SKM-1 treated with dmso at 0.1 percent for 144 hours (cell line): ENCODE data around the gene SLC41A1.
"Not testable (repeated sequence)": the region's sequence is repeated elsewhere in the genome, so short reads cannot be mapped to it uniquely, and the experiment has no call there.

Experiments used
- DNase-seq: peaks from one replicate; lab custom pipeline; 2025; ENCODE audit not compliant: unreplicated experiment; lab: John Stamatoyannopoulos, UW

Gene SLC41A1

DNA sequence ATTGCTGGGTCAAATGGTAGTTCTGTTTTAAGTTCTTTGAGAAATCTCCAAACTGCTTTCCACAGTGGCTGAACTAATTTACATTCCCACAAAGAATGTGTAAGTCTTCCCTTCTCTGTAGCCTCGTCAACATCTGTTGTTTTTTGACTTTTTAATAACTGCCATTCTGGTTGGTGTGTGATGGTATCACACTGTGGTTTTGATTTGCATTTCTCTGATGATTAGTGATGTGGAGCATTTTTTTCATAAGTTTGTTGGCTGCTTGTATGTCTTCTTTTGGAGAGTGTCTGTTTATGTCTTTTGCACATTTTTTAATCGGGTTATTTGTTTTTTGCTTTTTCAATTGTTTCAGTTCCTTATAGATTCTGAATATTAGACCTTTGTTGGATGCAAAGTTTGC lies 10.3 kb upstream of the SLC41A1 start:
- DNase-seq, result not testable (repeated sequence)

GRCh38 chr1:205822397-205822796 lies 9.4 kb upstream of the SLC41A1 start:
- DNase-seq, result no peak

DNA sequence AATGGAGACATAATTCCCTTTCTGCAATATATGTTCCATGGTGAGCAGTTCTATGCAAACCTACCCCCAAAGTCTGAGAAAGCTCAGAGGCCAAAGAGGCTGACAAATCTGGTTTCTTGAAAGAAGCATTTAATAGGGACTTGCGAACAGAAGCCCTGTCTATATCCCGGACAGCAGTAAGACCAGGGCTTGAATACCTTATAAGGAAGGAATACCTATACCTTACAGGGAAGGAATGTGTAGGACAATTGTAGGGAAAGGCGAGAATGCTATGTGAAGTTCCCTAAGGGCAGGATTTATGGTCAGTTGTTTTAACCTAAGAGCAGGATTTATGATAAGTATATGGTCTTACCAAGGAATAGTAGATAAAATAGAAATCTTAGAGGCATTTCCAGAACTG lies 5.0 kb upstream of the SLC41A1 start:
- DNase-seq, result no peak

- DNase-seq, result no peak
Observed at GRCh38 chr1:205817364-205817763, 4.4 kb upstream of the SLC41A1 start.

- DNase-seq, result no peak
Observed at GRCh38 chr1:205813755-205814058, 709 bp upstream of the SLC41A1 start.

DNA sequence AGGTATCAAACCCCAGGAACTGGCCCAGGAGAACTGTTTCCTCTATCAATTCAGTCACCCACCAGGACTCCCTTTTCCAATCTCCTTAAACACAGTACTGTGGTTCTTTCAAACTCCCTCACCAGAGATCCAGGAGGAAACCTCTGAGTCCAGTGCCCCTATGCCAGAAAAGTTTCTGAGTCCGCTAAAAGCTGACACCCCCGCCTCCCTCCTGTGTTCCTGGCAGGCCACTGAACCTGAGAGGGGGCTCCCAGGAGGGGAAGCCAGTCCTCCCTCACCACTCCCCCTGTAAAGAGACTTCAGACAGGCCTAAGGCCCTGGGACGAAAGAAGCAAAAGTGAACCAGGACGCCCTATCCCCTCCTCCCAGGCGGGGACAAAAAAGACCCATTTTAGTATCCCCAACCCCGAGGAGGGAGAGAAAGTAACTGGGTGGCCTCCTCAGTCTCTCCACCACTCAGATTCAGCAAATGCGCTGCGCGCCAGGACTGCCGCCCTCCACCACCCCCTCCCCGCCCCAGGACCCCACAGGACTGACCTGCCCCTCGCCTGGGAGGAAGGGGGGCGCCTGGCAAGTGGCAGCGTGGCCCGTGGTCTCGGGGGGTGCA lies 624 bp downstream of the SLC41A1 start:
- DNase-seq, result no peak

DNA sequence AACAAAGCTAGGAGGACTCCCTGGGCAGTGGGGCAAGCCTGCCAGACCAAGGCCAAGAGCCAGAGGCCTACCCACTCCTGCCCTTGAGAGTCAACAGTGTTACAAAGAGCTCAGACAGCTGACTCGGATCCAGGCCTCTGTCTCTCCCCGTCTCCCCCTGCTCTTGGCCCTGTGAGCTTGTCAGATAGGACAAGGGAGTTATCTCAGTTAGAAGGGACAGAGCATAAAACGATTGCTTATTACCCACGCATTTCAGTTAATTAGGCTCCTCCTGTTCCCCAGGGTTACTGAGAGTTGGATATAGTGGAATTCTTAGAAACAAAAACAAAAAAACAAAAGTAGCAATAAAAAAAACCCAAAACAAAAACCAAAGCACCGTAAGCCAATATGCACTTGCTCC lies 1.3 kb downstream of the SLC41A1 start:
- no peak for DNase-seq

GRCh38 chr1:205810448-205811157 lies 2.4 kb downstream of the SLC41A1 start:
- no peak for DNase-seq

- no peak for DNase-seq
Observed at GRCh38 chr1:205809942-205810345, 3.1 kb downstream of the SLC41A1 start.

DNA sequence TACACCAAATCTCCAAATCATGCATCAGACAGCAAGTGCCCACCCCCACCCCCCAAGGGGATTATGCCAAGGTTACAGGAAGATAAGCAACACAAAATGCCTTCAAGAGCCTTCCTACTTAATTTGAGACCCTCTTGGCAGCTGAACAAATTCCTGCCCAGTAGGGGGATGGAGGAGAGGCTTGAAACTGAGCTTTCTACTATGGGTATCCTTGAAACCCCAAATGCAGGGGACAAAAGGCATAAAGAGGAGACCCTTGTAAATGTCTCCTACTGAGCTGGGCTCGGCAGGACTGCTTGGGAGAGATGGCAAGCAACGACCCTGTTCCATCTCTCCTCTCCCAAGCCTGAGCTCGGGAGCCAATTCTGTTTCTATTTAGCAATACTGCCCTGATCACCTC lies 3.5 kb downstream of the SLC41A1 start:
- no peak for DNase-seq

DNA sequence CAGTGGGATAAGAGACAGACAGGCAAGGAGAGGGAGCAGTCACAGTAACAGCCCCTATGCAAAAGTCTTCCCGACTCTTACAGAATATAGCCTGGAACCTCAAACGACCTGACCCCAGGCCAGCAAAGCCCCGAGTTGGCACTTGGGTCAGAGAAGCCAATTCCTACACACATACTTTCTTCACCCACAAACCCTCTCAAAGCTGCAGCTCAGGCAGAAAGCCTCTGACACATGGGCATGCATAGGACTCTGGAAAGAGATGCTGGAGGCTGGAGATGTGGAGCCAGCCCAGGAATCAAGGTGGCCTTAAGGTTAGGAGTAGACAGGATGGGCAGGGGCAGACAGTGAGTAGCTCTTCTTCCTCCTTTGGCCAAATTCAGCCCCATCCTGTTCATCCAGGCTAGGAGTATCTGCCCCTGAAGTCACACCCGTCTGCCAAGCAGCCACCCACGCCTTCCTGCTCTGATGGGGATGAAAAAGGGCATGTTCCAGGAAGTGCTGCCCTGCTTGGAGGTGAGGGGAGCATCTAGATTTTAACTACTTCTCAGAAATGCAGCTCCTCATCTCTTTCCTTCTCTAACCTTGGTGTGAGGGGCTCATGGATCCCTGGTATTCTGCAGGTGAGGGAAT lies 7.8 kb downstream of the SLC41A1 start:
- DNase-seq, result no peak

GRCh38 chr1:205804605-205805004 lies 8.4 kb downstream of the SLC41A1 start:
- no peak for DNase-seq

- no peak for DNase-seq
Observed at GRCh38 chr1:205803986-205804385, 9.0 kb downstream of the SLC41A1 start.

DNA sequence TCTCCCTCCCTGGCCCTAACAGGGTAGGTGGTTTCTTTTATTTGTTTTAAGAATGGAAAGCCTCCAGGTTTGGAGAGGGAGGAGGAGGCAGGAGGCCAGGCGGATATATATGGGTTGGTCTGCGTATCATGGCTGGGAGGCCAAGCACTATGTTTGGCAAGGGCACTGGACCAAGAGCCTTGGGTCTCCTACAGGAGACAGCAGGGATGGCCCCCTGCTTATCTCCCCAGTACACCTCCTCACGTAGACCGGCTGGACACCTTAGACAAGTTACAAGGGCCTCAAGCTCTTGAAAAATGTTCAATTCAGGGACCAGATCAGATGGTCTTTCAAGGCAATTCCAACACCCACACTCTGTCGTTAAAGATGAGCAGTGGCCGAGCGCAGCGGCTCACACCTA lies 10.9 kb downstream of the SLC41A1 start:
- DNase-seq, result no peak

DNA sequence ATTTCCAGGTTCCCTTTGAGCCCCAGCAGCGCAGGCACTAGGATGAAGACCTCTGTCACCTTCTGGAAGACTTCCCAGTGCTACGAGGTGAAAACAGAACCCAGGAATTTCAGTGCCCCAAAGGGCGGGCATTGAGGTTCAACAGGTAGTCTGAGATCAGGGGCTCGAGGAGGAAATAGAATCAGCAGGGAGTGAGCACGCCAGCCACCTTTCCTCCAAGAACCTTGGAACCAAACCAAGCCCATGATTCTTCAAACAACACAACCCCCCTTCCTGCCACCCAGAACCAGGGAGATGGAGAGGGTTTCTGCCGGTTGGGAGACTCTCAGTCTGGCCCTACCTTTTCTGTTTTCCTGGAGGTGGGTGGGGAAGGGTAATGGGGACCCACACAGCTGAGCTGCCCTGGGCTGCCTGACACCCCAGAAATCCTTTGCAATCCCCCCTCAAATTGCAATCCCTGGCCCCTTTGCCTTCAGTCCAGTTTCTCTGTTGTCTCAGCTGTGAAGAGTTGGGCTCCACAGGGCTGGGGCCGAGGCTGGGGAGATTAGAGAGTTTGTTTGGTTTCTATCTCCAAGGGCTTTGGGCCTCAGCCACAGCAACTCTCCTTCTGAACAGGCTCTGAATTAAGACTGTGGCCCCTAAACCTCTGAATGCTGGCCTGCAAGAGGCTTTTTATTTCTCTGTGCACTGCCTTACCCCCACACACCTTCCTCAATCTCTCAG lies 11.9 kb downstream of the SLC41A1 start:
- no peak for DNase-seq

- no peak for DNase-seq
Observed at GRCh38 chr1:205800427-205800826, 12.6 kb downstream of the SLC41A1 start.

DNA sequence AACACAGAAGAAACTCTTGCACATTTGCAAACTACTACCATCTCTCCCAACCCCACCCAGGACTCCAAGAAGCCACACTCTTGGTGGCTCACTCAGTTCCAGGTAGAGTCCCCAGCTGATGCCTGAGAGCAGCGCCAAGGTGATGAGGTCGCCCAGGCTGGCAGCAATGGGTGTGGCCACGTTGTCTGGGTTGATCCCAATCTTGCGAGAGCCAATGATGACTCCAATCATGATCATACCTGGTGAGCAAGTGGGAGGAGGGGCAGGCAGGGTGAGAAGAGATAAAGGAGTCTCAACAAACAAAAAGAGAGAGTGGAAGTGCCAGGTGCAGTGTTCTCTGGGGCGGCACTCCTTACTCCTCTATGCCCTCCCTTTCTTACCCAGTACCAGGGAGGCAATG lies 14.4 kb downstream of the SLC41A1 start:
- DNase-seq, result no peak

GRCh38 chr1:205797168-205797567 lies 15.8 kb downstream of the SLC41A1 start:
- no peak for DNase-seq

GRCh38 chr1:205794011-205794730 lies 18.8 kb downstream of the SLC41A1 start:
- no peak for DNase-seq

DNA sequence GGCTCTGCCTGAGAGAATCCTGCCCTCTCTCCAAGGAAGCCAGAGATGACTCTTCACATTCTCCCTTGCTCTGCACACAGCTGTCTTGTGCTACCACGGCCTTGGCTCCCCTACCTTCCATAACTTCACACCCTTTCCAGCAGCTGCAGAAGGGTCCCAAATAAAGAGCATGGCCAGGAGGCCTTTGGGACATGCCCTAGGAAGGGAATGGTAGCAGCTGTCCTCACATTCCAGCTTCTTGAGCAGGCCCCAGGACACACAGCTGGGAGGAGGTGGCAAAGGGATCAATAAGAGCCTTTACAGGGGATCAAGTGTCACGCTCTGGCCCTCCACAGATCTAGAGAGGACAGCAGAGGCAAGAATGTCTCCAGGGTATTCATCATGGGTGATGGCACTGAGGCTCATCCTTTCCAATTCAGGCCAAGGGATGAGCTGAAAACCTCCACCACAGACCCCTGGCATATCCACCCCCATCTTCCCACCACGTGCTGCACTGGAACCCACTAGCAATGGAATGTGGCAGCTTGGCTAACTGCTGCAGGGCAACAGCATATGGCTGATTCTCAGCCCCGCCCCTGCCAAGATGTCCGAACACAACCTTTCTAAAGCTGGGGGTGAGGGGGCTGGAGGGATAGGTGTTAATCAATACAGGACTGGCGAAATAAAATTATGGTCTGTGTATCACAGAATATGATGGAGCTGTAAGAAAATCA lies 19.9 kb downstream of the SLC41A1 start:
- DNase-seq, result no peak

GRCh38 chr1:205792481-205792881 lies 20.5 kb downstream of the SLC41A1 start:
- DNase-seq, result no peak
